GM12878 (cell line): ENCODE results near the gene PRSS57. TPM values are rescaled to one million over a fixed set of nuclear protein-coding genes. Genes with fewer than 3 reads are reported as not detected.

ENCODE experiments used
- BACH1 ChIP-seq: fragments of 450-650 bp; IDR thresholded peaks from 2 replicates; pipeline ENCODE4 v1.6.1; 2017; ENCODE audit warnings: mild to moderate bottlenecking, borderline replicate concordance
- ETV6 ChIP-seq, 2 experiments: fragments of 450-650 bp in 1 of 2; IDR thresholded peaks in 1 of 2; conservative IDR thresholded peaks in 1 of 2; 2 replicates each; pipeline ENCODE4 v1.6.1; 2014; ENCODE audit warnings: antibody characterized with exemption in 1 of 2, borderline replicate concordance in 1 of 2, low read depth in 1 of 2, mild to moderate bottlenecking in 1 of 2, moderate library complexity in 1 of 2
- MTA2 ChIP-seq: fragments of 450-650 bp; IDR thresholded peaks from 2 replicates; pipeline ENCODE4 v1.6.1; 2016; ENCODE audit warnings: low read depth, mild to moderate bottlenecking, moderate library complexity
- NR2C1 ChIP-seq: fragments of 450-650 bp; IDR thresholded peaks from 2 replicates; pipeline ENCODE4 v1.6.1; 2017; ENCODE audit warnings: antibody characterized with exemption, mild to moderate bottlenecking, moderate library complexity
- PAX5 ChIP-seq: IDR thresholded peaks from 2 replicates; pipeline ENCODE4 v1.6.1; 2011; ENCODE audit warnings: low read depth, low read length, borderline replicate concordance
- POLR2A ChIP-seq: IDR thresholded peaks from 2 replicates; pipeline ENCODE4 v1.6.1; 2011; ENCODE audit warnings: low read depth, mild to moderate bottlenecking, low read length
- SP1 ChIP-seq: IDR thresholded peaks from one replicate; pipeline ENCODE4 v1.6.1; 2011; ENCODE audit warnings: low read depth, low read length
- SRF ChIP-seq, 2 experiments: IDR thresholded peaks; 2 replicates each; pipeline ENCODE4 v1.6.1; 2011; ENCODE audit warnings: low read depth in 2 of 2, low read length in 2 of 2, mild to moderate bottlenecking in 1 of 2, moderate library complexity in 1 of 2
- polyA plus RNA-seq, 11 experiments: library from polyadenylated mRNA; depleted of rRNA in 4 of 11; unstranded in 6 of 11; stranded (reverse) in 5 of 11; fragments of >200 nt; fragmentation: Nextera tagmentation in 4 of 11; fragmentation: Illumina TruSeq in 1 of 11; extraction: Ambion mirVana in 4 of 11; extraction: Trizol in 1 of 11; gene quantifications; 1 replicate in 1 of 11; 2 replicates in 10 of 11; pipeline versions ENCODE4 v1.2.1 to v1.2.3, GENCODE V29; 2011 to 2016; ENCODE audit warnings: inconsistent platforms in 2 of 11, missing spikeins in 2 of 11, low read depth in 1 of 11
- total RNA-seq, 4 experiments: library from RNA; depleted of rRNA in 3 of 4; stranded (reverse); fragments of >200 nt in 3 of 4; fragmentation: Illumina TruSeq in 1 of 4; extraction: Trizol in 1 of 4; gene quantifications; 2 replicates each; pipeline versions ENCODE4 v1.2.1 to v1.2.3, GENCODE V29; 2013 to 2021
- TF ChIP-seq, protein P1 (sequence below): fragments of 450-650 bp; IDR thresholded peaks from 2 replicates; pipeline ENCODE4 v1.6.1; 2018; ENCODE audit warnings: borderline replicate concordance, mild to moderate bottlenecking; ENCODE audit not compliant: partially characterized antibody
- TF ChIP-seq, protein P2 (sequence below): IDR thresholded peaks from 2 replicates; pipeline ENCODE4 v1.6.1; 2012; ENCODE audit warnings: mild to moderate bottlenecking, low read depth, low read length

Gene PRSS57
- total and polyA plus RNA-seq, 10 of the 15 experiments (the other 5 are each of a cell fraction or from before 2014, with no cell fraction given), result not detected

GRCh38 chr19:662962-663681, 32.1 kb downstream of the PRSS57 start, which contains the start of gene RNF126 (continued):
- TF ChIP-seq PAX5, result 0 out of 2 replicates have a peak, but pooled peaks have one; percentile 27
- TF ChIP-seq ETV6 (conservative IDR thresholded peaks at IDR 0.05 in 1 of 2, IDR thresholded peaks at IDR 0.05 in 1 of 2; ENCODE audit: borderline replicate concordance in 1 of 2, low read depth in 1 of 2), result no peak
- TF ChIP-seq, protein P1, sequence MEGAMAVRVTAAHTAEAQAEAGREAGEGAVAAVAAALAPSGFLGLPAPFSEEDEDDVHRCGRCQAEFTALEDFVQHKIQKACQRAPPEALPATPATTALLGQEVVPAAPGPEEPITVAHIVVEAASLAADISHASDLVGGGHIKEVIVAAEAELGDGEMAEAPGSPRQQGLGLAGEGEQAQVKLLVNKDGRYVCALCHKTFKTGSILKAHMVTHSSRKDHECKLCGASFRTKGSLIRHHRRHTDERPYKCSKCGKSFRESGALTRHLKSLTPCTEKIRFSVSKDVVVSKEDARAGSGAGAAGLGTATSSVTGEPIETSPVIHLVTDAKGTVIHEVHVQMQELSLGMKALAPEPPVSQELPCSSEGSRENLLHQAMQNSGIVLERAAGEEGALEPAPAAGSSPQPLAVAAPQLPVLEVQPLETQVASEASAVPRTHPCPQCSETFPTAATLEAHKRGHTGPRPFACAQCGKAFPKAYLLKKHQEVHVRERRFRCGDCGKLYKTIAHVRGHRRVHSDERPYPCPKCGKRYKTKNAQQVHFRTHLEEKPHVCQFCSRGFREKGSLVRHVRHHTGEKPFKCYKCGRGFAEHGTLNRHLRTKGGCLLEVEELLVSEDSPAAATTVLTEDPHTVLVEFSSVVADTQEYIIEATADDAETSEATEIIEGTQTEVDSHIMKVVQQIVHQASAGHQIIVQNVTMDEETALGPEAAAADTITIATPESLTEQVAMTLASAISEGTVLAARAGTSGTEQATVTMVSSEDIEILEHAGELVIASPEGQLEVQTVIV, result no peak
- peak; percentile 50 for TF ChIP-seq SP1
- TF ChIP-seq POLR2A, result peak; percentile 81
- peak; percentile 74 for TF ChIP-seq BACH1
- TF ChIP-seq SRF (IDR thresholded peaks at IDR 0.05; ENCODE audit: low read depth in 2 of 2, low read length in 2 of 2), result 0 out of 4 replicates have a peak, but pooled peaks of 1 of the 2 experiments have one; percentile 48
- peak; percentile 48 for TF ChIP-seq NR2C1
- TF ChIP-seq, protein P2, sequence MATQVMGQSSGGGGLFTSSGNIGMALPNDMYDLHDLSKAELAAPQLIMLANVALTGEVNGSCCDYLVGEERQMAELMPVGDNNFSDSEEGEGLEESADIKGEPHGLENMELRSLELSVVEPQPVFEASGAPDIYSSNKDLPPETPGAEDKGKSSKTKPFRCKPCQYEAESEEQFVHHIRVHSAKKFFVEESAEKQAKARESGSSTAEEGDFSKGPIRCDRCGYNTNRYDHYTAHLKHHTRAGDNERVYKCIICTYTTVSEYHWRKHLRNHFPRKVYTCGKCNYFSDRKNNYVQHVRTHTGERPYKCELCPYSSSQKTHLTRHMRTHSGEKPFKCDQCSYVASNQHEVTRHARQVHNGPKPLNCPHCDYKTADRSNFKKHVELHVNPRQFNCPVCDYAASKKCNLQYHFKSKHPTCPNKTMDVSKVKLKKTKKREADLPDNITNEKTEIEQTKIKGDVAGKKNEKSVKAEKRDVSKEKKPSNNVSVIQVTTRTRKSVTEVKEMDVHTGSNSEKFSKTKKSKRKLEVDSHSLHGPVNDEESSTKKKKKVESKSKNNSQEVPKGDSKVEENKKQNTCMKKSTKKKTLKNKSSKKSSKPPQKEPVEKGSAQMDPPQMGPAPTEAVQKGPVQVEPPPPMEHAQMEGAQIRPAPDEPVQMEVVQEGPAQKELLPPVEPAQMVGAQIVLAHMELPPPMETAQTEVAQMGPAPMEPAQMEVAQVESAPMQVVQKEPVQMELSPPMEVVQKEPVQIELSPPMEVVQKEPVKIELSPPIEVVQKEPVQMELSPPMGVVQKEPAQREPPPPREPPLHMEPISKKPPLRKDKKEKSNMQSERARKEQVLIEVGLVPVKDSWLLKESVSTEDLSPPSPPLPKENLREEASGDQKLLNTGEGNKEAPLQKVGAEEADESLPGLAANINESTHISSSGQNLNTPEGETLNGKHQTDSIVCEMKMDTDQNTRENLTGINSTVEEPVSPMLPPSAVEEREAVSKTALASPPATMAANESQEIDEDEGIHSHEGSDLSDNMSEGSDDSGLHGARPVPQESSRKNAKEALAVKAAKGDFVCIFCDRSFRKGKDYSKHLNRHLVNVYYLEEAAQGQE, result peak; percentile 32; the same call in 1 of the 2 replicates
- TF ChIP-seq MTA2, result no peak
